SH-SY5Y (cell line): ENCODE measurements around the gene OCIAD2.

Experiments
- GATA2 ChIP-seq: IDR thresholded peaks from 2 replicates; pipeline ENCODE4 v1.6.1; 2011; ENCODE audit warnings: mild to moderate bottlenecking, low read depth, low read length
- GATA3 ChIP-seq: IDR thresholded peaks from 2 replicates; pipeline ENCODE4 v1.6.1; 2011; ENCODE audit warnings: low read depth, mild to moderate bottlenecking, low read length, moderate library complexity

DNA sequence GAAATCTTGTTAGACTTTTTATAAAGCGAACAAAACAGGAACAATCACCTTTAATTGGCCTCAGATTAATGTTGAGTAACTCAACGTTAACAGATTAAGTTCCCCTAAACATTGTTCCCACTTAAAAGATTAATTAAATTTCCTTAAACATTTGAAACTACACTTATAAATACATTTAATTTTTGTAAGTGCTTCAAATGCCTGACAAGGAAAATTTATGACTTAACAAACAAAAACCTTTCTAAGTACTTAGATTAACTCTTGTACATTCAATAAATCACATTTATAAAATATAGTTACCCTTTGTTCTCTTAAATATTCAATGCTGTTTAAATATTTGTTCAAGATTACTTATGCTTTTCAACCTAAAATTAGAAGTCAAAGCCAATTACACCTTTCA, 39.4 kb upstream of the OCIAD2 start:
- TF ChIP-seq GATA3 (no peak), GATA2 (no peak)
